ENCODE data around the gene COL1A1.

COL1A1 gene

DNA sequence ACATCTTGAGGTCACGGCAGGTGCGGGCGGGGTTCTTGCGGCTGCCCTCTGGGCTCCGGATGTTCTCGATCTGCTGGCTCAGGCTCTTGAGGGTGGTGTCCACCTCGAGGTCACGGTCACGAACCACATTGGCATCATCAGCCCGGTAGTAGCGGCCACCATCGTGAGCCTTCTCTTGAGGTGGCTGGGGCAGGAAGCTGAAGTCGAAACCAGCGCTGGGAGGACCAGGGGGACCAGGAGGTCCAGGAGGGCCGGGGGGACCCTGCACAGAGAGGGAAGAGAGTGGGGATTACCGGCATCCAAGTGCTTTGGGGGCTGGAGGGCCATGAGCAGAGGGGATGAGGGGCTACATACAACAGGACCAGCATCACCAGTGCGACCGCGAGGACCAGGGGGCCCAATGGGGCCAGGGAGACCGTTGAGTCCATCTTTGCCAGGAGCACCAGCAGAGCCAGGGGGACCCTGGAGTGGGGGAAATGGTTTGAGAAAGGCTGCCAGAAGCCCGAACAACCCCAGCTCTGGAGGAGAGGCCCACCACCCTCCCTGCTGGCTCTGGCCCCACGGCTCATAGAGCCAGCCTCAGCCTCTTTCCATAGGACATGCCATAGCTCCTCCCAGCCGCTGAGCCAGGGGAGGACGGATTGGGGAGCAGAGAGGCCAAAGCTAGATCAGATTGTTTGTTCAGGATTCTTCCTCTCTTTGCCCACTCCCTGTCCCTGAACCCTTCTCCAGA is 14.6 kb downstream of the COL1A1 start:
- no peak for DNase-seq (ENCODE audit: low read depth in 2 of 2)

DNA sequence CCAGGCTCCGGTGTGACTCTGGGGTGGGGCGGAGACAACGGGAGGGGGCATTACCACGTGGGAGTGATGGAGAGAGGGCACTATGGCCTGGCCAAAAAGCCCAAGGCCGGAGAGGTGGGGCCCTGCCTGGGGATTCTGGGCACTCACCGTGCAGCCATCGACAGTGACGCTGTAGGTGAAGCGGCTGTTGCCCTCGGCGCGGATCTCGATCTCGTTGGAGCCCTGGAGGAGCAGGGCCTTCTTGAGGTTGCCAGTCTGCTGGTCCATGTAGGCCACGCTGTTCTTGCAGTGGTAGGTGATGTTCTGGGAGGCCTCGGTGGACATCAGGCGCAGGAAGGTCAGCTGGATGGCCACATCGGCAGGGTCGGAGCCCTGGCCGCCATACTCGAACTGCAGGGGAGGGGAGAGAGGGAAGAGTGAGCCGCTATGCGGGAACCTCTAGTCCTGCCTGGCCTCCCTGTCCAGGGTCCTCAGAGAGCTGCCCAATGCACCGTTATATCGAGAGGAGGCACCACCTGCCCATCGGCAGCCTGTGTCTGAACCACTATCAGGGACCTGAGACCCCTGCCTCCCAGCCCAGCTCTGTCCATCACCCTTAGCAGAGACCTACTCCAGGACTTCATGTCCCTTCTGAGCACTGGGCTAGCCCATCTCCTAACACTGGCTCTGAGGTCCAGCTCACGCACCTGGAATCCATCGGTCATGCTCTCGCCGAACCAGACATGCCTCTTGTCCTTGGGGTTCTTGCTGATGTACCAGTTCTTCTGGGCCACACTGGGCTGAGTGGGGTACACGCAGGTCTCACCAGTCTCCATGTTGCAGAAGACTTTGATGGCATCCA is 15.6 kb downstream of the COL1A1 start:
- no peak for DNase-seq (ENCODE audit: low read depth in 2 of 2)

DNA sequence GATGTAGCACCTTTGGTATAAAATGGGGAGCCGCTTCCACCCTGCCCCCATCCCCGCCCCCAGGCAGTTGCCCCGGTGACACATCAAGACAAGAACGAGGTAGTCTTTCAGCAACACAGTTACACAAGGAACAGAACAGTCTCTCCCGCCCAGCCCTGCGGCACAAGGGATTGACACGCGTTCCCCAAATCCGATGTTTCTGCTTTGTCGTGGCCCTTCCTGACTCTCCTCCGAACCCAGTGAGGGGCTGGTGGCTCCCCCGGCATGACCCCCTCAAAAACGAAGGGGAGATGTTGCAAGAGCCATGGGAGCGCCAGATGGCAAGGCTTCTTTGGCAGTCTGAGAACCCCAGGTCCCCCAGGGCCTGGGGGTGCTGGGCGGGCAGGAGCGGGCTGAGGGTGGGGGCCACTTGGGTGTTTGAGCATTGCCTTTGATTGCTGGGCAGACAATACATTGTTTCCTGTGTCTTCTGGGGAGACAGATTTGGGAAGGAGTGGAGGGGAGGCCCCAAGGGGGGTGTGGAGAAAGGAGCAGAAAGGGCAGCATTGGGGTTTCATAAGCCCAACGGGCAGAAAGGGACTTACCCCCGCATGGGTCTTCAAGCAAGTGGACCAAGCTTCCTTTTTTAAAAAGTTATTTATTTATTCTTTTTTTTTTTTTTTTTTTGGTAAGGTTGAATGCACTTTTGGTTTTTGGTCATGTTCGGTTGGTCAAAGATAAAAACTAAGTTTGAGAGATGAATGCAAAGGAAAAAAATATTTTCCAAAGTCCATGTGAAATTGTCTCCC is 16.6 kb downstream of the COL1A1 start:
- no peak for DNase-seq (ENCODE audit: low read depth in 2 of 2)

DNA sequence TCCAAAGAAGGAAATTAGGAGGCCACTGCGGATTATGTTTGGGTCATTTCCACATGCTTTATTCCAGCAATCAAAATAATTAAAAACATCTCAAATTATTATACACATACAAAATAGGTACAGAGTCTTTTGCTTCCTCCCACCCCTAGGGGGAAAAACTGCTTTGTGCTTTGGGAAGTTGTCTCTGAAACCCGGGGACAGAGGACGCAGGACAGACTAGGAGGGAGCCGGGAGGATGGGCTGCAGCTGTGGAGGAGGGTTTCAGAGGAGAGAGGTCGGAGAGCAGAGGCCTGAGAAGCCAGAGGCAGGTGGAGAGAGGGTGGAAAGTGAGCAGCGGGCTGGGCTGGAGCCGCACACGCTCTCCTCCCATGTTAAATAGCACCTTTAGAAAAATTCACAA is 17.4 kb downstream of the COL1A1 start:
- DNase-seq (ENCODE audit: low read depth in 2 of 2), result no peak

DNA sequence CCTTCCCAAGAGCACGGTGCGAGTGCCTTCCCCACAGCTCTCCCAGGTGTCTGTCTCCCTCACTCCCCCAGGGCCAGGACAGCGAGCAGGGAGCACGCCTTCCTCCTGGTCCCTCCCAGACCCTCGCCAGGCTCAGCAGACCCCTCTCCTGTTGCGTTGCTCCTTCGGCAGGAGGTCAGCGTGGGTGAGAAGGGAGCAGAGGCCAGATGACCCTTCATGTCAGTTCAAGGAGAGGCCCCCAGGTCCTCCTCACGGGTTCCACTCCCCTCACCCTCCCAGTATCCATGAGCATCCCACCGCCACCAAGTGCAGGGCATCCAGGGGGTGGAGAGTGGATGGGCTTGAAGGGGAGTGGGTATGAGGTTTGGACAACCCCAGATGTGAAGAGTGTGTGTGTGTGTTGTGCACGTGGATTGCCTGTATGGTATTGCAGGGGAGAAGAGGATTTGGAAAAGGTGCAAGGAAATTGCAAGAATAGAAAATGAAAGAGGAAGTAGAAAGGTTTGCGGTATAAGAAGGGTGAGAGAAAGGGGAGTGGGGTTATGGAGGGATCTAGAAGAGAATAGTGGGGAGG is 17.9 kb downstream of the COL1A1 start:
- no peak for DNase-seq (ENCODE audit: low read depth in 2 of 2)

DNA sequence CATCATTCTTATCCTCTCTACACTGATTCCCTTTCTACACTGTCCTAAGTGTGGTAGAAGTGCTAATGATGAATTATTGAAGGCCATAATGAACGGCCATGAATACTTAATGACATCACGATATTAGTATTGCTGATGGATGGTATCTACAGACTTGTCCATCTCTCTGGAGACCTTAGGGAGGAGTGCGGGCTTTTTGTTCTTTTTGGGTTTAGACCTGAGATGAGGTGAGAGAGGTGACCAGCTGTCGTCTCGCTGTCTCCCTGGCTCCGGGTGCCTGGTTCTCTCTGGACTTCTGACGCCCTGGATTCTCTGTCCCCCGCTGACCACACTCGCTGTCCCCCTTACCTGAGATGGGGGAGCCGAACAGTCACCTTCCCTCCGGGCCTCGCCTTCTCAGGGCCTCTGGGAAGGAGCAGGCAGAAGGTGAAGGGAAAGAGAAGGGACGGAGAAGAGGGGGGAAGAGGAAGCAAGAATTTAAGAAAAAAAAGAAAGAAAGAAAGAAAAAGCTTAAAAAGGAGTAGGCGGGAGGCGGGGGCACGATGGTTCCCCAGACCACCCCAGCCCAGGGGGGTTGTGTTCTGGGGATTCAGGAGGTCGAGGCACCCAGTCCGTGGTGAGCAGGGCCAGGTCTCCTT is 18.5 kb downstream of the COL1A1 start:
- DNase-seq (ENCODE audit: low read depth in 2 of 2), result no peak

DNA sequence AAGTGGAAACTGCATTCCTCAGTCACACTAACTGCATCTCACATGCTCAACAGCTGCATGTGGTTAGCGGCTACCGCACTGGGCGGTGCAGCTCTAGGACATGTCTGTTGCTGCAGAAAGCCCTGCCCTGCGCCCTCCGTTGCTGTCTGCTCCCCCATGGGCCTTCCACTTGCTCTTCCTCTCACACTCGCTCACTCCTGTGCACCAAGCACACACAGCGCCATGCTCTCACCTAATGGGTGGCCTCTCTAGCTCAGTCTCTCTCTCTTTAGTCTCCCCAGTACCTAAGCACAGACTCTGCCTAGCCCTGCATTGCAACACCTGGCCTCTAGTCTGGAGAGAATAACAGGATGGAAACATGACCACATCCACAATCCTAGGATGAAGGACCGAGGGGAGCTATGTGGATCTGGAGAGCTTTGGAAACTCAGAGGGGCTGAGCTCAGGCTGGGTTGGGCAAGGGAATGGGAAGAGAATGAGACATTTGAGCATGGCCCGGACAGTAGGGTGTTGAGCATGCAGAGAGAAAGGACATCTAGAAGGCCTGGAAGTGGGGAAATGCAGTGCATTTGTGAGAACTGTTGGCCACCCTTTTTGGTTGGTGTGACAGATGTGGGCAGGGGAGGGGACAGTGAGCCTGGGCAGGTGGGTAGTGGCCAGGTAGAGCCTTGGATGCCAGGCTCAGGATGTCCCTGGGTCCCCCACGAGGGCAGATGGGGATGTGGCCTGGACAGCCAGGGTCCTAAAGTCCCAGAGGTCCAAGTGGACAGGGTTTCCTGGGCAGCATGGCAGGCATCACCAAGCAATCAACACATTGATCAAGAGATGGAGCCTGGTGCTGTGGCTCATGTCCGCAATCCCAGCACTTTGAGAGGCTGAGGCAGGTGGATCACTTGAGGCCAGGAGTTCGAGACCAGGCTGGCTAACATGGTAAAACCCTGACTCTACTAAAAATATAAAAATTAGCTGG is 19.6 kb downstream of the COL1A1 start:
- DNase-seq (ENCODE audit: low read depth in 2 of 2), result no peak

DNA sequence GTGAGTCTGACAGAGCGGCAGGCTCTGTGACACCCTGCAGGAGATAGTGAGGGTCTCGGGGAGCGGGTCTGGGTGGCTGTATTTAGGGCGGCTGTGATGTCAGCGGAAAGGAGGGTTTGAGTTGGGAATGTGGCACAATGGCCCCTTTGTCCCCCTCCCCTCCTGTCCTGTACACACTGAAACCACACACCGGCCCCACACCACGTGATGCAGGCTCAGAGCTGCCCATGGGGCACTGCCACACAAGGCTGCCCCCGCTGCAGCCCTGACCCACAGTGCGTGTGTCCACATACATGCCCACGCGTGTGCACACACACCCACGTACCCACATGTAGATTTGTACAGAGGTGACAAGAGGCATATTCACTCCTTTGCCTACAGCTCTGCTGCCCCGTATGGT is 20.3 kb downstream of the COL1A1 start:
- no peak for DNase-seq (ENCODE audit: low read depth in 2 of 2)

DNA sequence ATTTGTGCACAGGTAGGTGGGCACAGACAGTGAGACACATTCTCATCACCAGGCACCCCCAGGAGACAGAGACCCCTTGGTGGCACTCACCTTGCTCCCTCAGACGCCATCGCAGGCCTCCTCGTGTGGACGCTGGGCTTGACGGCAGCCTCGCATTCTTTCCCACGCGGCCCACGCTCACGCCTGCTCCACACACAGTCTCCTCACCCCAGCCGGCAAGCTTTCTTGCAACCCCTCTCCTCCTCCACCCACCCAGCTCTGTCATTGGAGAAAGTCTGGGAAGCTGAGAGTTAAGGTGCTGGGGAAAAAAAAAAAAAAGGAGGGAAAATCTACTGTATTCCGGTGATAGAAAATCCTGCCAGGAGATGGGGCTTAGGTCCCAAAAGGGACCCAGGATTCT is 20.8 kb downstream of the COL1A1 start:
- DNase-seq (ENCODE audit: low read depth in 2 of 2), result no peak

DNA sequence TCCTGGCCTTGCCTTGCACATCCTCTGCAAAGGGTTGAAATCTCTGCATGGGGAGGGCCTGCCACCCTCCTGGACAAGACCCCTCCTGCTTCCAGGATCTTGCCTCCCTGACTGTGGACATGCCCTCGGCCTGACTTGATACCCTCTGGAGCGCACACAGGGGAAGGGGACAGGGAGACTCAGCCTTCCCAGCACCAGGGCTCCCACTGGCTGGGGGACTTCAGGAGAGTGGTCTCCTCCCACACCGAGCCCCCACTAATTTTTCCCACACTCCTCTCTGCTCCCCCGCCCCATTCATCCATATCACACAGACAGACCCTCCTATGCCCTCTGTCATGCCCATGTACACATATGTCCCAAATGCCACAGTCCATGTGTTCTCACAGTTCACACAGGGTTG is 21.3 kb downstream of the COL1A1 start:
- DNase-seq (ENCODE audit: low read depth in 2 of 2), result no peak

DNA sequence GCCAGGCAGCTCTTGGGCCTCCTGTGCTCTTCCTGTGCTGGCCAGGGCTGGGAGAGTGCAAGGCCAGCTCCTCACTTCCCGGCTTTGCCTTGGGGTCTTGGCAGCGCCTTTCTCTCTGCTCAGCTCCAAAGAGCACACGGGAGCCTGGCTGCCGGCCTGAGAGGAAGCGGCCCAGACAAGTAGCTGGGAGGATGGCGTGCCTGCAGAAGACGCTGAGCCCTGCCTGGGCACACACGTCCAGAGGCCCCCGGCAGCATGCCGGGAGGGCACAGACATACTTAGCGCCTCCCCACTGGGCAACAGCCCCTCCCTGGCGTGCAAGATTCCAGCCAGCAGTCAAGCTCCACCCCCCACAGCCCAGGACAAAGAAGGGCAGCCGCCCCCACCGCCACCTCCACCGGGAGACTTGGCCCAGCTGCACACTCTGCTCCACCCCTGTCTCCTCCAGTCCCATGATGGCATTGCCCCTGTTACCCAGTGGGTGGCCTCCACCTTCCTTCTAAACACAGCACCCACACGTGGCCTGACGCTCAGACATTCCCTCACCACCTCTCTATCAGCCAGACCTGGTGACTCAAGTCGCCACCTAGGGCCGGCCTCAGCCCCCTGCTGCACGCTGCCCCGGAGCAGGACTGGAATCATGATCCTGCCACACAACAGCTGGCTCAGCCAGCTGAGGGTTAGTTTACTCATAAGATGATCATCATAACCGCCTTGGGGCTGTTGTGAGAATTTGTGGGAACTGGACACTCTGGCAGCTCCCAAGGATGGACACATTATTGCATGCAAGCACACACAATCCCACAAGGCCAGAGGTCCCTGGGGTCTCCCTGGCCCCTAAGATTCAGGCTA is 23.2 kb downstream of the COL1A1 start:
- DNase-seq (ENCODE audit: low read depth in 2 of 2), result peak in 1 of 2 donors; percentile 30

DNA sequence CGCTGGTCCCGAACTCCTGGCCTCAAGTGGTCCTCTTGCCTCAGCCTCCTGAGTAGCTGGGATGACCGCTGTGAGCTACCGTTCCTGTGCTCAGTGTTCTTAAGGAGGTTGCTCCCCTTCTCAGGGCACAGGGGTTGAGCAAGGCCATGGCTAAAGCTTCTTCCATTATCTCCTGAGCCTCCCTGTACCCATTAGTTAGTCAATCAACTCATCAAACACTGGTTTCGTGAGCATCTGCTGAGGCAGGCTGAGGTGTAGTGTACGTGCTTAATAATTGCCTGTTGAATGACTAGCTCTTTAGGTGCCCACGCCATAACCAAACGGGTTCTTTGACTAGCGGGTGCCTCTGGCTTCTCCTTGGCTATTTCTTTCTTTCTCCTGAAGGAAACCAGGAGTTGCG is 24.0 kb downstream of the COL1A1 start:
- no peak for DNase-seq (ENCODE audit: low read depth in 2 of 2)

DNA sequence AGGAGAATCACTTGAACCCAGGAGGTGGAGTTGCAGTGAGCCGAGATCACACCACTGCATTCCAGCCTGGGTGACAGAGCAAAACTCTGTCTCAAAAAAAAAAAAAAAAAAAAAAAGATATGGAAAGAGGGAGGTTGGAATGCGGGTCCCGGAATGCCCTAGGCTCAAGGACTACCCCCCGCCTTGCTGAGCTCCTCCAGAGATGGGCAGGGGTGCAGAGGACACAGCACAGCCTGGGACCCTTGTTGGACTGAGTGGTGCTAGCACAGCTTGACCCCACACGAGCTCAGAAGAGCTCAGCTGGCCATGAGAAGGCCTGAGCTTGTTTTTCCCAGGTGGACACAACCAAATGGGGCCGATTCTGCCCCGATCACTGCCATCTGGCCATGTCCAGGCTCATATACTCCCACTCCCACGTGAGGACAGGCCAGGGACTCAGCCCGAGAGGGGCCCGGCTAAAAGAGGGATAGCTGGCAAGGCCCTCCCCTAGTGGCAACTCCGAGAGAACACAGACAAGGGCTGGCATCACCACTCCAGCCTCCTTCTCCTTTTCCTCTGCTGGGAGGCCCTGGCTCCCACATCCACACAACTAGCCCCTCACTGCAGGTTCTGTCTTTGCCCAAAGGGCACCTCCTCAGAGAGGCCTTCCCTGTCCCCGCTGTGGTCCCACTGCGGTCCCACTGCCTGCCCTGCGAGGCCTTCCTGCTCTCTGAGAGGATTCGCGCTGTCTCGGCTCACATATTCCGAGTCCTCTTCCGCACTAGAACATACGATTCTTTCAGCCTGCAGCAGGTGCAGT is 24.7 kb downstream of the COL1A1 start:
- no peak for DNase-seq (ENCODE audit: low read depth in 2 of 2)

DNA sequence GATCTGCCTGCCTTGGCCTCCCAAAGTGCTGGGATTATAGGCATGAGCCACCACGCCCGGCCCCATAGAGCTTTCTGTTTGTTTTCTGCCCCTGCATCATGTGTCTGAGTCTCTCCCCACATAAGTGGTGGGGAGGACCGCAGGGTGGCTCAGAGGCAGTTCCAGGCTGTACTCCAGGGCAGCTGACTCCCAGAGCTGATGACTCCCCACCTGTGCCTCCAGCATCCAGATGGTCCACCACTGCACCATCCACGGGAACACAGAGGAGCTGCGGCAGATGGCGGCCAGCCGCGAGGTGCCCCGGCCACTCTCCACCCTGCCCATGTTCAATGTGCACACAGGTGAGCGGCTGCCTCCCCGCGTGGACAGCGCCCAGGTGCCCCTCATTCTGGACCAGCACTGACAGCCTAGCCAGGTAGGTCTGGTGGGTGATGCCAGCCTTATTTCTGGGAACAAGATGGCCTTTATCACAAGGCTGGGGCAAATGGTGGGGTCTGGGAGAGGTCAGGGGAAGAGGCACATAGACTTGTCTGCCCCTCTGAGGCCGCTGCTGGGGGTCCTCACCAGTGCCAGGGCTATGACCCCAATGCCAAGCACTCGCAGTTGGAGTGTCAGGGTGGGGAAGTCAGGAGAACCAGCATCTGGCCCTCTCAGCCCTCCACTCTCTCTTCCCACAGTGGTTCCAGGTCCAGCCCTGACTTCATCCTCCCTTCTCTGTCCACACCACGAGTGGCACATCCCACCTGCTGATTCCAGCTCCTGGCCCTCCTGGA is 26.2 kb downstream of the COL1A1 start:
- no peak for DNase-seq (ENCODE audit: low read depth in 2 of 2)

DNA sequence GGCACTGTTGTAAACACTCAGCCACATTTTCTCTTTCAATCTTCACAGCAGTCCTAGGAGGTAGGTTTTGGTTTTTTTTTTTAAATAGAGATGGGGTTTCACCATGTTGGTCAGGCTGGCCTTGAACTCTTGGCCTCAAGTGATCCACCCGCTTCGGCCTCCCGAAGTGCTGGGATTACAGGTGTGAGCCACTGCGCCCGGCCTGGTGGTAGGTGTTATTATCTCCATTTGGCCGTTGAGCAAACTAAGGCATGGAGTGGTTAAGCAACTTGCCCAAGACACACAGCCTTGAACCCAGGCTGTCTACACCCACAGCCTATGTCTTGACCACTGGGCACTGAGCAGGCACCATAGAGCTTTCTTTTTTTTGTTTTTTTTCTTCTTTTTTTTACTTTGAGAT is 27.0 kb downstream of the COL1A1 start:
- no peak for DNase-seq (ENCODE audit: low read depth in 2 of 2)

DNA sequence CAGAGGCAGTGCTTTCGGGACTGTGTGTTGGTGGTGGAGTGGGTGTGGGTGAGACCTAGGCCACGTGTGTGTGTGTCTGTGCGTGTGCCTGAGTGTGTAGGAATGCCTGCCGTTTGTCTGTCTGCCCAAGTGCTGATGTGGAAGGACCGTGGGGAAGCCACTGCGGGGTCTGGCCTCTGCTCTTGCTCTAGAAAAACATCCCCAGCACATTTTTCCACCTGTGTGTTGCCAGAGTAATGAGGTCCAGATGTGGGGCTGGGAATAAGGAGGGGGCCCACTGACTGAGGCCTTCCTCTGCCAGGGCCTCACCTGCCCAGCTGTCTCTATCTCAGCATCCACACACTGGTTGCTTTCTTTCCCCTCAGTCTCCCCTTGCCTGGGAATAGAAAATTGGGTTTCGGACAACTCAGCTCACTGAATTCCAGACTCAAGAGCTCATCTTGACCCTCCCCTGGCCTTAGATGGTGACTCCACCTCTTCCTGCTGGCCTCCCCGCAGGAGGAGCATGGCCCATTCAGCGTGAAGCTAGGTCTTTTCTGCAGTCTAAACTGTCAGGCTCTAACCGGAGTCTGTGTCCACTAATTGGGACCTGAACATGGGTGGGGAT is 28.0 kb downstream of the COL1A1 start:
- no peak for DNase-seq (ENCODE audit: low read depth in 2 of 2)

DNA sequence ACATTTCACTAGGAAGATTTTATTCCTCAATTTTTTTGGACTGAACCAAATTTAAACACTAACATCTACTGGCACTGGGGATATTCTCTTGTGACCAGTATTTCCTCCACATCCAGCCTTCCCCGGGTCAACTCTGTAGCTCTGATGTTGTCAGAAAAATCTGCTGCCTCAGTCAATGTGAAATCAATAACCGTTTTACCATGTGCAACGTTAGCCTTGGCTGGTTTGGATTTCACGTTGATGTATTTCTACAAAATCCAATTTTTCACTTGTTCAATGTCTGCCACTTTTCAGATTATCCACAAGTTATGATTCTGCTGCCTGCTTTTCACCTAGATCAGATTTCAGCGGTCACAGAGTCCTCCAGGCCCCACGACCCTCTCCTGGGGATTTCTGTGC is 28.5 kb downstream of the COL1A1 start:
- DNase-seq (ENCODE audit: low read depth in 2 of 2), result no peak
